ENCODE measurements around the gene BIN2.

BIN2 gene

DNA sequence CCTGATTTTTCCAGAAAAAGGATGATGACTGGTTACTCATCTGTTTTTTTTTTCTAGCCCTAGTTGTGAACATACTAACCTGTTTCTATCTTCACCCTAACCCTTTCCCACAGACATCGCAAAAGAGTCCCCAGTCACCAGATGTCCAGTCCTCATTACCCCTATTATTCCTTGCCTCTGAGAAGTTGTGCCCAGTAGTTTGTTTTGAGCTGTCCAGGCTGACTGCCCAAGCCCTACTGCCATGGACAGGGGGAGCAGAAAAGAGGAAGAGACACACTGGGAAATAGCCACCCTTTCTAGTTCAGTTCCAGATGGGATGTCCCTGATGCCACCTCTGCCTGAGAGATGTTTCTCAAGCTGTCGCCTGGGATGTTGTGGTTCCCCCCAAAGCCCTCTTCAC lies 36.3 kb upstream of the BIN2 start:
- H3K4me1 ChIP-seq (ENCODE audit: low read length): no peaks in the 10 kb centered on the region
- H3F3A ChIP-seq (ENCODE audit: insufficient read depth, low read length): no peaks in the 10 kb centered on the region
- no peaks in the 10 kb centered on the region for H3K36me3 ChIP-seq (replicated peaks; ENCODE audit: insufficient read depth, low read length)
- no peak overlapping the region for H3K27ac ChIP-seq (ENCODE audit: low read length)
- DNase-seq: no peak
- H3K79me2 ChIP-seq (ENCODE audit: low read length): no peaks in the 10 kb centered on the region
- H3K9me3 ChIP-seq (replicated peaks; ENCODE audit: insufficient read depth, low read length): no peaks in the 10 kb centered on the region
- H2AFZ ChIP-seq (ENCODE audit: low read length): no peak overlapping the region
- H3K4me3 ChIP-seq (ENCODE audit: low read length): no peak overlapping the region
- H3K4me2 ChIP-seq (ENCODE audit: low read depth, low read length): no peak overlapping the region
- H3K9ac ChIP-seq (ENCODE audit: low read length): no peak overlapping the region
- TF ChIP-seq, protein P1, sequence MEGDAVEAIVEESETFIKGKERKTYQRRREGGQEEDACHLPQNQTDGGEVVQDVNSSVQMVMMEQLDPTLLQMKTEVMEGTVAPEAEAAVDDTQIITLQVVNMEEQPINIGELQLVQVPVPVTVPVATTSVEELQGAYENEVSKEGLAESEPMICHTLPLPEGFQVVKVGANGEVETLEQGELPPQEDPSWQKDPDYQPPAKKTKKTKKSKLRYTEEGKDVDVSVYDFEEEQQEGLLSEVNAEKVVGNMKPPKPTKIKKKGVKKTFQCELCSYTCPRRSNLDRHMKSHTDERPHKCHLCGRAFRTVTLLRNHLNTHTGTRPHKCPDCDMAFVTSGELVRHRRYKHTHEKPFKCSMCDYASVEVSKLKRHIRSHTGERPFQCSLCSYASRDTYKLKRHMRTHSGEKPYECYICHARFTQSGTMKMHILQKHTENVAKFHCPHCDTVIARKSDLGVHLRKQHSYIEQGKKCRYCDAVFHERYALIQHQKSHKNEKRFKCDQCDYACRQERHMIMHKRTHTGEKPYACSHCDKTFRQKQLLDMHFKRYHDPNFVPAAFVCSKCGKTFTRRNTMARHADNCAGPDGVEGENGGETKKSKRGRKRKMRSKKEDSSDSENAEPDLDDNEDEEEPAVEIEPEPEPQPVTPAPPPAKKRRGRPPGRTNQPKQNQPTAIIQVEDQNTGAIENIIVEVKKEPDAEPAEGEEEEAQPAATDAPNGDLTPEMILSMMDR (IDR thresholded peaks at IDR 0.05; ENCODE audit: low read length): no peak
- TF ChIP-seq EZH2 (optimal IDR thresholded peaks at IDR 0.05; ENCODE audit: low read depth, low read length): no peak
- TF ChIP-seq EZH2phosphoT487 (IDR thresholded peaks at IDR 0.05; ENCODE audit: low read length): no peak
- H4K20me1 ChIP-seq (ENCODE audit: insufficient read depth, low read length): no peaks in the 10 kb centered on the region
- no peaks in the 10 kb centered on the region for H3K9me2 ChIP-seq (replicated peaks; ENCODE audit: insufficient read depth, low read length)
- no peaks in the 10 kb centered on the region for H3K27me3 ChIP-seq (replicated peaks; ENCODE audit: insufficient read depth, low read length)

- no peaks in the 10 kb centered on the region for H3K27me3 ChIP-seq (replicated peaks; ENCODE audit: insufficient read depth, low read length)
- no peaks in the 10 kb centered on the region for H4K20me1 ChIP-seq (ENCODE audit: insufficient read depth, low read length)
- no peaks in the 10 kb centered on the region for H3K79me2 ChIP-seq (ENCODE audit: low read length)
- no peak overlapping the region for H3K9ac ChIP-seq (ENCODE audit: low read length)
- H3K4me2 ChIP-seq (ENCODE audit: low read depth, low read length): no peak overlapping the region
- no peak overlapping the region for H3K4me3 ChIP-seq (ENCODE audit: low read length)
- no peaks in the 10 kb centered on the region for H3K9me2 ChIP-seq (replicated peaks; ENCODE audit: insufficient read depth, low read length)
- no peak for DNase-seq
- H3K9me3 ChIP-seq (replicated peaks; ENCODE audit: insufficient read depth, low read length): no peaks in the 10 kb centered on the region
- no peak overlapping the region for H2AFZ ChIP-seq (ENCODE audit: low read length)
- H3K27ac ChIP-seq (ENCODE audit: low read length): no peak overlapping the region
- no peaks in the 10 kb centered on the region for H3F3A ChIP-seq (ENCODE audit: insufficient read depth, low read length)
- TF ChIP-seq, protein P1 (IDR thresholded peaks at IDR 0.05; ENCODE audit: low read length): no peak
- no peak for TF ChIP-seq EZH2phosphoT487 (IDR thresholded peaks at IDR 0.05; ENCODE audit: low read length)
- TF ChIP-seq EZH2 (optimal IDR thresholded peaks at IDR 0.05; ENCODE audit: low read depth, low read length): no peak
- no peaks in the 10 kb centered on the region for H3K36me3 ChIP-seq (replicated peaks; ENCODE audit: insufficient read depth, low read length)
- H3K4me1 ChIP-seq (ENCODE audit: low read length): no peaks in the 10 kb centered on the region
These were observed 35.9 kb upstream of the BIN2 start for GRCh38 chr12:51359851-51360250.

DNA sequence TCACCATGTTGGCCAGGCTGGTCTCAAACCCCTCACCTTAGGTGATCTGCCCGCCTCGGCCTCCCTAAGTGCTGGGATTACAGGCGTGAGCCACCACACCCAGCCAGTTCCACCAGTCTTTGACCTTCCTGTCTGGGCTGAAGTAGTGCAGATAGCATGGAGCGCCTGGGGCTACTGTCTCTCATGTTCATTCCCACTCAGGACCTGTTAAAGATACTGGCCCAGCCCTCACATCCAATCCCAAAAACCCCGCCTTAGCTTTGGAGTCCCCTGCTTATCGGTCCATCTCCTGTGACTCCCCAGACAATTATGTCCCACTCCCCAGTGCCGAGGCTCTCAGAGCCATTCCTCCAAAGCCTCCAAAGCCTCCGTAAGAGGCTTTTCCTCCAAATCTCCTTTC lies 34.5 kb upstream of the BIN2 start:
- H3K79me2 ChIP-seq (ENCODE audit: low read length): no peaks in the 10 kb centered on the region
- H3K9me3 ChIP-seq (replicated peaks; ENCODE audit: insufficient read depth, low read length): no peaks in the 10 kb centered on the region
- no peaks in the 10 kb centered on the region for H3K36me3 ChIP-seq (replicated peaks; ENCODE audit: insufficient read depth, low read length)
- H3F3A ChIP-seq (ENCODE audit: insufficient read depth, low read length): no peaks in the 10 kb centered on the region
- H4K20me1 ChIP-seq (ENCODE audit: insufficient read depth, low read length): no peaks in the 10 kb centered on the region
- H3K9ac ChIP-seq (ENCODE audit: low read length): no peak overlapping the region
- no peak overlapping the region for H3K27ac ChIP-seq (ENCODE audit: low read length)
- no peaks in the 10 kb centered on the region for H3K4me1 ChIP-seq (ENCODE audit: low read length)
- H3K27me3 ChIP-seq (replicated peaks; ENCODE audit: insufficient read depth, low read length): no peaks in the 10 kb centered on the region
- no peak for DNase-seq
- no peaks in the 10 kb centered on the region for H3K9me2 ChIP-seq (replicated peaks; ENCODE audit: insufficient read depth, low read length)
- no peak overlapping the region for H3K4me2 ChIP-seq (ENCODE audit: low read depth, low read length)
- H2AFZ ChIP-seq (ENCODE audit: low read length): no peak overlapping the region
- no peak for TF ChIP-seq EZH2phosphoT487 (IDR thresholded peaks at IDR 0.05; ENCODE audit: low read length)
- TF ChIP-seq, protein P1 (IDR thresholded peaks at IDR 0.05; ENCODE audit: low read length): no peak
- TF ChIP-seq EZH2 (optimal IDR thresholded peaks at IDR 0.05; ENCODE audit: low read depth, low read length): no peak
- H3K4me3 ChIP-seq (ENCODE audit: low read length): no peak overlapping the region

Measured in MM.1S (cell line).